ENCODE results near the gene CRTAP. TPM values are rescaled to one million over a fixed set of nuclear protein-coding genes. Genes with fewer than 3 reads are reported as not detected.

CRTAP gene
- total RNA-seq, 1 experiment from 2014 or later = 107 TPM

Other genes with a start within 250 kb of the CRTAP start
- not detected in 2 replicates for gene CCR4, start 162.4 kb upstream of the CRTAP start, total RNA-seq (2014; rRNA removed; shearing (Covaris generic))
- 24.0 and 35.8 TPM in 2 replicates for gene GLB1, start 16.9 kb upstream of the CRTAP start, total RNA-seq (2014; rRNA removed; shearing (Covaris generic))
- gene TMPPE, start 16.9 kb upstream of the CRTAP start, total RNA-seq (2014; rRNA removed; shearing (Covaris generic)) = 2.9 and 3.2 TPM in 2 replicates
- gene SUSD5, start 104.8 kb downstream of the CRTAP start, total RNA-seq (2014; rRNA removed; shearing (Covaris generic)) = 14.8 and 15.6 TPM in 2 replicates
- gene FBXL2, start 163.4 kb downstream of the CRTAP start, total RNA-seq (2014; rRNA removed; shearing (Covaris generic)) = 4.0 and 4.8 TPM in 2 replicates

All from SJCRH30 (cell line).